ENCODE data around the gene CLSTN2. TPM values are rescaled to one million over a fixed set of nuclear protein-coding genes. Genes with fewer than 3 reads are reported as not detected.

Gene CLSTN2
- total and polyA plus RNA-seq, 2 of the 8 experiments (the other 6 are each of a cell fraction or from before 2014, with no cell fraction given): 0.39 to 0.52 TPM

DNA sequence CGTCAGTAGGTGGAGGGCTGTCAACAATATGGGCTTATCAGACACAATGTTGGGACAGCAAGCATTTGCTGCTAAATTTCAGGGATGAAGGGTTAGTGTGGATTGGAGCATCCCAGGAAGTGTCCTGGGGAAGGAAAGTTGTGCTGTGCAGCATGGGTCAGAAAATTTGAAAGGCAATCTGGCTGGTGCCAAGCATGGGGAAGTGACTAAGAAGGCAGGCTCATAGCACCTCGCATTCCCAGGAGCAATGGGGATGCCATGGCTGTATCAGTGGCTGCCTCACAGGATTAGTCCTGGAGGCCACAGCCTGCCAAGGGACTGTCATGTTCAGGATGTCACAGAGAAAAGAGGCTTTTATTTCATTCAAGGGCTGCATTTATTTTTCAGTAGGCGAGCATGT is 420.5 kb downstream of the CLSTN2 start:
- 91% methylated on average over 3 of the region's 3 CpGs; no CpG with 5 or more reads in 1 of the 2 experiments for WGBS, 2 experiments (ENCODE audit: extremely low coverage in 1 of 2, insufficient coverage in 1 of 2, insufficient read length in 1 of 2, insufficient replicate concordance in 2 of 2, low coverage in 1 of 2, low lambda C conversion rate in 2 of 2, missing lambda C conversion rate in 1 of 2)
- no peak overlapping the region for H2AK5ac ChIP-seq (ENCODE audit: low read depth, low read length)
- no peaks in the 10 kb centered on the region for H3K36me3 ChIP-seq (ENCODE audit: control insufficient read depth in 2 of 4, insufficient read depth in 4 of 4, low read length in 3 of 4)
- H2BK15ac ChIP-seq (ENCODE audit: low read length): no peak overlapping the region
- no peaks in the 10 kb centered on the region for H3K9me3 ChIP-seq (ENCODE audit: insufficient read depth in 2 of 2, low read depth in 1 of 2, low read length in 1 of 2)
- H4K20me1 ChIP-seq (replicated peaks in 1 of 2; ENCODE audit: control insufficient read depth in 1 of 2, insufficient read depth in 2 of 2, low read length in 2 of 2): no peaks in the 10 kb centered on the region
- no peak overlapping the region for H4K5ac ChIP-seq (ENCODE audit: insufficient read length, low read depth, low read length)
- no peak overlapping the region for H2BK120ac ChIP-seq (replicated peaks; ENCODE audit: low read depth, low read length)
- H4K8ac ChIP-seq (ENCODE audit: extremely low read depth, insufficient read depth, low read length): no peak overlapping the region
- H3K4me3 ChIP-seq (ENCODE audit: extremely low read depth in 1 of 4, insufficient read depth in 2 of 4, low read depth in 3 of 4, low read length in 4 of 4): no peak overlapping the region
- H3K23ac ChIP-seq (ENCODE audit: insufficient read length): no peak overlapping the region
- no peak overlapping the region for H2BK20ac ChIP-seq (ENCODE audit: low read length)
- DNase-seq (ENCODE audit: low read depth in 1 of 2, low spot score in 2 of 2) (no peak), FAIRE-seq (no peak)
- H2BK5ac ChIP-seq (ENCODE audit: low read depth, low read length): no peak overlapping the region
- no peaks in the 10 kb centered on the region for H3K23me2 ChIP-seq (ENCODE audit: low read depth, low read length)
- POLR2A ChIA-PET (ENCODE audit: partially characterized antibody): no interaction called here
- no peak overlapping the region for H4K91ac ChIP-seq (replicated peaks; ENCODE audit: insufficient read length, low read length)
- CTCF ChIA-PET (ENCODE audit: partially characterized antibody): no interaction called here
- H3K14ac ChIP-seq (ENCODE audit: insufficient read length): no peak overlapping the region
- H3K79me1 ChIP-seq (ENCODE audit: low read depth, low read length): no peaks in the 10 kb centered on the region
- H3K4me2 ChIP-seq (ENCODE audit: insufficient read depth in 1 of 2, low read depth in 2 of 2, low read length in 2 of 2): no peak overlapping the region
- peaks cover 0 to 8% (median 4%) of the 10 kb centered on the region in 4 experiments; a peak in 4 of 7 replicates for H3K4me1 ChIP-seq (replicated peaks in 1 of 4; ENCODE audit: control insufficient read depth in 3 of 4, insufficient read depth in 4 of 4, low read length in 3 of 4)
- no peak overlapping the region for H3K9ac ChIP-seq (replicated peaks in 1 of 4; ENCODE audit: extremely low read depth in 1 of 4, low read depth in 3 of 4, low read length in 3 of 4)
- H3K4ac ChIP-seq (replicated peaks; ENCODE audit: insufficient read length, low read depth, low read length): no peak overlapping the region
- no peak overlapping the region for H3K27ac ChIP-seq (ENCODE audit: low read depth, low read length)
- H3K56ac ChIP-seq (replicated peaks; ENCODE audit: insufficient read length, low read depth, low read length): no peak overlapping the region
- no peaks in the 10 kb centered on the region for H3K27me3 ChIP-seq (replicated peaks in 1 of 4; ENCODE audit: control insufficient read depth in 3 of 4, extremely low read depth in 1 of 4, insufficient read depth in 3 of 4, low read length in 3 of 4)
- H3K18ac ChIP-seq (ENCODE audit: extremely low read depth, low read length): no peak overlapping the region
- H2BK12ac ChIP-seq (ENCODE audit: low read depth, low read length): no peak overlapping the region; the same call in 1 of the 2 replicates
- H2AFZ ChIP-seq (ENCODE audit: low read length): no peak overlapping the region
- H3K79me2 ChIP-seq (ENCODE audit: control insufficient read depth in 1 of 2, insufficient read depth in 2 of 2, low read length in 2 of 2): no peaks in the 10 kb centered on the region
- TF ChIP-seq E2F6 (IDR thresholded peaks at IDR 0.05): no peak
- TF ChIP-seq ASH2L (IDR thresholded peaks at IDR 0.05; ENCODE audit: low read length): no peak
- TF ChIP-seq, protein P1, sequence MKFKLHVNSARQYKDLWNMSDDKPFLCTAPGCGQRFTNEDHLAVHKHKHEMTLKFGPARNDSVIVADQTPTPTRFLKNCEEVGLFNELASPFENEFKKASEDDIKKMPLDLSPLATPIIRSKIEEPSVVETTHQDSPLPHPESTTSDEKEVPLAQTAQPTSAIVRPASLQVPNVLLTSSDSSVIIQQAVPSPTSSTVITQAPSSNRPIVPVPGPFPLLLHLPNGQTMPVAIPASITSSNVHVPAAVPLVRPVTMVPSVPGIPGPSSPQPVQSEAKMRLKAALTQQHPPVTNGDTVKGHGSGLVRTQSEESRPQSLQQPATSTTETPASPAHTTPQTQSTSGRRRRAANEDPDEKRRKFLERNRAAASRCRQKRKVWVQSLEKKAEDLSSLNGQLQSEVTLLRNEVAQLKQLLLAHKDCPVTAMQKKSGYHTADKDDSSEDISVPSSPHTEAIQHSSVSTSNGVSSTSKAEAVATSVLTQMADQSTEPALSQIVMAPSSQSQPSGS (IDR thresholded peaks at IDR 0.05; ENCODE audit: low read length): no peak
- no peak for TF ChIP-seq KDM1A (IDR thresholded peaks at IDR 0.05; ENCODE audit: borderline replicate concordance, low read length)
- no peak for TF ChIP-seq CEBPB (IDR thresholded peaks at IDR 0.05; ENCODE audit: low read depth, low read length)
- no peak for TF ChIP-seq KDM5A (IDR thresholded peaks at IDR 0.05; ENCODE audit: low read length)
- TF ChIP-seq JUND (IDR thresholded peaks at IDR 0.05; ENCODE audit: low read length): no peak
- TF ChIP-seq RAD21 (IDR thresholded peaks at IDR 0.05 in 1 of 2, conservative IDR thresholded peaks at IDR 0.05 in 1 of 2; ENCODE audit: low read depth in 2 of 2, low read length in 2 of 2): no peak

All from H1 (cell line).